ENCODE measurements around the gene PKNOX1. TPM values are rescaled to one million over a fixed set of nuclear protein-coding genes. Genes with fewer than 3 reads are reported as not detected.

The PKNOX1 gene
- total and polyA plus RNA-seq, 9 of the 15 experiments (the other 6 are each of a cell fraction or from before 2014, with no cell fraction given) = 8.8 to 25.9 (median 13.2) TPM

- TF ChIP-seq, protein P1, sequence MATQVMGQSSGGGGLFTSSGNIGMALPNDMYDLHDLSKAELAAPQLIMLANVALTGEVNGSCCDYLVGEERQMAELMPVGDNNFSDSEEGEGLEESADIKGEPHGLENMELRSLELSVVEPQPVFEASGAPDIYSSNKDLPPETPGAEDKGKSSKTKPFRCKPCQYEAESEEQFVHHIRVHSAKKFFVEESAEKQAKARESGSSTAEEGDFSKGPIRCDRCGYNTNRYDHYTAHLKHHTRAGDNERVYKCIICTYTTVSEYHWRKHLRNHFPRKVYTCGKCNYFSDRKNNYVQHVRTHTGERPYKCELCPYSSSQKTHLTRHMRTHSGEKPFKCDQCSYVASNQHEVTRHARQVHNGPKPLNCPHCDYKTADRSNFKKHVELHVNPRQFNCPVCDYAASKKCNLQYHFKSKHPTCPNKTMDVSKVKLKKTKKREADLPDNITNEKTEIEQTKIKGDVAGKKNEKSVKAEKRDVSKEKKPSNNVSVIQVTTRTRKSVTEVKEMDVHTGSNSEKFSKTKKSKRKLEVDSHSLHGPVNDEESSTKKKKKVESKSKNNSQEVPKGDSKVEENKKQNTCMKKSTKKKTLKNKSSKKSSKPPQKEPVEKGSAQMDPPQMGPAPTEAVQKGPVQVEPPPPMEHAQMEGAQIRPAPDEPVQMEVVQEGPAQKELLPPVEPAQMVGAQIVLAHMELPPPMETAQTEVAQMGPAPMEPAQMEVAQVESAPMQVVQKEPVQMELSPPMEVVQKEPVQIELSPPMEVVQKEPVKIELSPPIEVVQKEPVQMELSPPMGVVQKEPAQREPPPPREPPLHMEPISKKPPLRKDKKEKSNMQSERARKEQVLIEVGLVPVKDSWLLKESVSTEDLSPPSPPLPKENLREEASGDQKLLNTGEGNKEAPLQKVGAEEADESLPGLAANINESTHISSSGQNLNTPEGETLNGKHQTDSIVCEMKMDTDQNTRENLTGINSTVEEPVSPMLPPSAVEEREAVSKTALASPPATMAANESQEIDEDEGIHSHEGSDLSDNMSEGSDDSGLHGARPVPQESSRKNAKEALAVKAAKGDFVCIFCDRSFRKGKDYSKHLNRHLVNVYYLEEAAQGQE (IDR thresholded peaks at IDR 0.05; ENCODE audit: borderline replicate concordance) = no peak
- TF ChIP-seq, protein P1 (CRISPR knock-in tag; IDR thresholded peaks at IDR 0.05; ENCODE audit: low read depth) = peak; percentile 27; the same call in 1 of the 2 replicates
- TF ChIP-seq NCOA6 (IDR thresholded peaks at IDR 0.05) = no peak
- TF ChIP-seq RBM25 (IDR thresholded peaks at IDR 0.05; ENCODE audit: low read depth, low read length, severe bottlenecking) = no peak
- no peak for TF ChIP-seq RBM14 (IDR thresholded peaks at IDR 0.05; ENCODE audit: borderline replicate concordance, insufficient read depth, low read depth, low read length)
- peak; percentile 44; the same call in 1 of the 2 replicates for TF ChIP-seq ZNF263 (CRISPR knock-in tag; IDR thresholded peaks at IDR 0.05; ENCODE audit: borderline replicate concordance)
- no peak for TF ChIP-seq HIVEP1 (CRISPR knock-in tag; IDR thresholded peaks at IDR 0.05)
- TF ChIP-seq ZKSCAN8 (CRISPR knock-in tag; IDR thresholded peaks at IDR 0.05) = no peak
- no peak for TF ChIP-seq SETDB1 (IDR thresholded peaks at IDR 0.05; ENCODE audit: low read length)
- TF ChIP-seq ZC3H8 (IDR thresholded peaks at IDR 0.05) = no peak
- no peak for TF ChIP-seq SIX5 (IDR thresholded peaks at IDR 0.05; ENCODE audit: borderline replicate concordance in 1 of 2, insufficient read depth in 1 of 2, low read depth in 1 of 2, low read length in 2 of 2)
- TF ChIP-seq MIER1 (IDR thresholded peaks at IDR 0.05; ENCODE audit: low read depth) = peak; percentile 33; the same call in 1 of the 2 replicates
- no peak for TF ChIP-seq ZKSCAN3 (CRISPR knock-in tag; IDR thresholded peaks at IDR 0.05)
- TF ChIP-seq HDAC8 (tag; IDR thresholded peaks at IDR 0.05) = 0 out of 2 replicates have a peak, but pooled peaks have one; percentile 16
- no peak for TF ChIP-seq JUND (IDR thresholded peaks at IDR 0.05; ENCODE audit: borderline replicate concordance, low read depth, low read length)
- 0 out of 3 replicates have a peak, but pooled peaks have one; percentile 7 for TF ChIP-seq JUND (tag; IDR thresholded peaks at IDR 0.05; ENCODE audit: borderline replicate concordance, low read depth, low read length)
- TF ChIP-seq, protein P2, sequence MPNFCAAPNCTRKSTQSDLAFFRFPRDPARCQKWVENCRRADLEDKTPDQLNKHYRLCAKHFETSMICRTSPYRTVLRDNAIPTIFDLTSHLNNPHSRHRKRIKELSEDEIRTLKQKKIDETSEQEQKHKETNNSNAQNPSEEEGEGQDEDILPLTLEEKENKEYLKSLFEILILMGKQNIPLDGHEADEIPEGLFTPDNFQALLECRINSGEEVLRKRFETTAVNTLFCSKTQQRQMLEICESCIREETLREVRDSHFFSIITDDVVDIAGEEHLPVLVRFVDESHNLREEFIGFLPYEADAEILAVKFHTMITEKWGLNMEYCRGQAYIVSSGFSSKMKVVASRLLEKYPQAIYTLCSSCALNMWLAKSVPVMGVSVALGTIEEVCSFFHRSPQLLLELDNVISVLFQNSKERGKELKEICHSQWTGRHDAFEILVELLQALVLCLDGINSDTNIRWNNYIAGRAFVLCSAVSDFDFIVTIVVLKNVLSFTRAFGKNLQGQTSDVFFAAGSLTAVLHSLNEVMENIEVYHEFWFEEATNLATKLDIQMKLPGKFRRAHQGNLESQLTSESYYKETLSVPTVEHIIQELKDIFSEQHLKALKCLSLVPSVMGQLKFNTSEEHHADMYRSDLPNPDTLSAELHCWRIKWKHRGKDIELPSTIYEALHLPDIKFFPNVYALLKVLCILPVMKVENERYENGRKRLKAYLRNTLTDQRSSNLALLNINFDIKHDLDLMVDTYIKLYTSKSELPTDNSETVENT (CRISPR knock-in tag; IDR thresholded peaks at IDR 0.05) = no peak
- no peak for TF ChIP-seq MAFG (tag; conservative IDR thresholded peaks at IDR 0.05)
- no peak for TF ChIP-seq ZSCAN29 (IDR thresholded peaks at IDR 0.05)
These were observed 912 bp upstream of the PKNOX1 start (continued) for GRCh38 chr21:42973309-42973990.

Data from K562 (cell line).